ENCODE results near the gene DNAJB14. TPM values are rescaled to one million over a fixed set of nuclear protein-coding genes. Genes with fewer than 3 reads are reported as not detected.

The DNAJB14 gene
- total and polyA plus RNA-seq, 2 experiments from 2014 or later = 25.1 to 52.6 TPM

DNA sequence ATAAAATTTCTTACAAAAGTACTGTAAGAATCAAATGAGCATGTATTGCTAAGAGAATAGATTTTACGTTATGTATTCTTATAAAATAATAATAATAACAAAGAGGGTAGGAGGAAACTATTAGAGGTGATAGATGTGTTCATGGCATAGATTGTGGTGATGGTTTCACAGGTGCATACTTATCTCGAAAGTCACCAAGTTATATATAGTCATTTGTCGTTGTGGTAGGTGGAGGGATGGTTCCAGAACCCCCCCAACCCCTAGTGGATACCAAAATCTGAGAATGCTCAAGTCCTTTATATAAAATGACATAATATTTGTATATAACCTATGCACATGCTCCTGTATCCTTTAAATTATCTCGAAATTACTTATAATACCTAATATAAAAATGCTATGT lies 40.4 kb upstream of the DNAJB14 start:
- Histone ChIP-seq H3K27me3 (no peaks in the 10 kb centered on the region), H3K4me1 (ENCODE audit: insufficient read depth) (no peaks in the 10 kb centered on the region), H3K4me3 (no peak overlapping the region), H3K9me3 (ENCODE audit: low read depth) (no peaks in the 10 kb centered on the region), H3K79me2 (no peaks in the 10 kb centered on the region), H3K4me2 (no peak overlapping the region), H4K20me1 (ENCODE audit: insufficient read depth, poor library complexity, severe bottlenecking) (no peaks in the 10 kb centered on the region), H3K9me2 (replicated peaks; ENCODE audit: insufficient read depth) (no peaks in the 10 kb centered on the region), H3K36me3 (replicated peaks; ENCODE audit: insufficient read depth, low read depth) (no peaks in the 10 kb centered on the region), H3K27ac (no peak overlapping the region), H2AFZ (no peak overlapping the region)
- 89% methylated on average over 4 of the region's 4 CpGs for WGBS (ENCODE audit: low lambda C conversion rate, missing lambda C conversion rate)
- DNase-seq (ENCODE audit: low spot score) = no peak
- no peak for TF ChIP-seq EZH2 (IDR thresholded peaks at IDR 0.05; ENCODE audit: borderline replicate concordance)

DNA sequence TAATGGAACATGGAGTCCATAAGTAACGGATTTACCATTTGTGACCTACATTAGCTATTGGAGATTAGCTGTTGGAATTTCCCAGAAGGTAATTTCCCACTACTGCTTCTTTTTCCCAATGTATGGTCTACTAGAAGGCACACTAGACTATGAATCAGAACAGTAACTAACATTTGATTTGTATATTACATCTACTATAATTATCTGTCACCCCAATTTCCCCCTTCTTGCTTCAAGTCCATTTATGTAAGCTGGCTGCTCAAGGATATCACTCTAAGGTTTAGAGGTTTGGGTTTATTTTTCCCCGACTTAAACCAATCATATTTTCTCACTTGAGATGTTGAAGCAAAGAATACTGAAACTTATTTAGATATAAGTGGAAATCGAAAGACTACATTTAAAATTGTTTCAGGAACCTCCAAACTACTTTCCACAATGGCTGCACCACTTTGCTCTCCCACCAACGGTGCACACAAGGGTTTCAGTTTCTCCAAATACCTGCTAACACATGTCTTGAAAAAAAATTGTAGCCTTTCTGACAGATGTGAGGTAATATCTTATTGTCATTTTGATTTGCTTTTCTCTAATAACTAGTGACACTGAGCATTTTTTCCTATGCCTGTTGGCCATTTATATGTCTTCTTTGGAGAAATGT lies 37.0 kb upstream of the DNAJB14 start:
- WGBS (ENCODE audit: low lambda C conversion rate, missing lambda C conversion rate) = 82% methylated on average over 4 of the region's 4 CpGs
- TF ChIP-seq, protein P1, sequence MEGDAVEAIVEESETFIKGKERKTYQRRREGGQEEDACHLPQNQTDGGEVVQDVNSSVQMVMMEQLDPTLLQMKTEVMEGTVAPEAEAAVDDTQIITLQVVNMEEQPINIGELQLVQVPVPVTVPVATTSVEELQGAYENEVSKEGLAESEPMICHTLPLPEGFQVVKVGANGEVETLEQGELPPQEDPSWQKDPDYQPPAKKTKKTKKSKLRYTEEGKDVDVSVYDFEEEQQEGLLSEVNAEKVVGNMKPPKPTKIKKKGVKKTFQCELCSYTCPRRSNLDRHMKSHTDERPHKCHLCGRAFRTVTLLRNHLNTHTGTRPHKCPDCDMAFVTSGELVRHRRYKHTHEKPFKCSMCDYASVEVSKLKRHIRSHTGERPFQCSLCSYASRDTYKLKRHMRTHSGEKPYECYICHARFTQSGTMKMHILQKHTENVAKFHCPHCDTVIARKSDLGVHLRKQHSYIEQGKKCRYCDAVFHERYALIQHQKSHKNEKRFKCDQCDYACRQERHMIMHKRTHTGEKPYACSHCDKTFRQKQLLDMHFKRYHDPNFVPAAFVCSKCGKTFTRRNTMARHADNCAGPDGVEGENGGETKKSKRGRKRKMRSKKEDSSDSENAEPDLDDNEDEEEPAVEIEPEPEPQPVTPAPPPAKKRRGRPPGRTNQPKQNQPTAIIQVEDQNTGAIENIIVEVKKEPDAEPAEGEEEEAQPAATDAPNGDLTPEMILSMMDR (IDR thresholded peaks at IDR 0.05; ENCODE audit: poor library complexity) = no peak
- no peak for TF ChIP-seq EZH2 (IDR thresholded peaks at IDR 0.05; ENCODE audit: borderline replicate concordance)
- no peaks in the 10 kb centered on the region for H3K4me1 ChIP-seq (ENCODE audit: insufficient read depth)

DNA sequence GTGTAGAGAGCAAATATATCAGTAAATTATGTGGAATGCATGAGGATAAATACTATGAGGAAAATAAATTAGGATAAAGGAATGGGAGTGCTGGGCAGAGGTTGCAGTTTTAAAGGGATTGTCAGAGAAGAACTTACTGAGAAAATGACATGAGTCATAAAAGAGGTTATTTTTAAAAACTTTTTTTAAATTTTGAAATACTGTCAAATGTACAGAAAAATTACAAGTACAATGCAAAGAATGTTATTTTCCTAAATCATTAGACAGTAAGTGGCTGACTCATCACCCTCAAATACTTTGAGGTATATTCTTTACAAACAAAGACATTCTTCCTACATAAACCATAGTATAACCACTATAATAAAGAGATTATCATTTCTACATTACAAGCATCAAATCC lies 33.5 kb upstream of the DNAJB14 start:
- Histone ChIP-seq H3K27ac (no peak overlapping the region), H3K79me2 (no peaks in the 10 kb centered on the region), H3K36me3 (replicated peaks; ENCODE audit: insufficient read depth, low read depth) (no peaks in the 10 kb centered on the region), H4K20me1 (ENCODE audit: insufficient read depth, poor library complexity, severe bottlenecking) (no peaks in the 10 kb centered on the region), H3K4me1 (ENCODE audit: insufficient read depth) (no peaks in the 10 kb centered on the region), H3K4me2 (no peak overlapping the region), H3K4me3 (no peak overlapping the region), H3K9me3 (ENCODE audit: low read depth) (no peaks in the 10 kb centered on the region), H3K9me2 (replicated peaks; ENCODE audit: insufficient read depth) (no peaks in the 10 kb centered on the region), H2AFZ (no peak overlapping the region), H3K27me3 (no peaks in the 10 kb centered on the region)
- DNase-seq (ENCODE audit: low spot score) = no peak
- TF ChIP-seq, protein P1 (IDR thresholded peaks at IDR 0.05; ENCODE audit: poor library complexity) = no peak
- TF ChIP-seq EZH2phosphoT487 (IDR thresholded peaks at IDR 0.05; ENCODE audit: low read depth, severe bottlenecking, unreplicated experiment) (no peak), EZH2 (IDR thresholded peaks at IDR 0.05; ENCODE audit: borderline replicate concordance) (no peak)

More for the DNA sequence above, 37.0 kb upstream of the DNAJB14 start:
- H3K27ac ChIP-seq = no peak overlapping the region
- DNase-seq (ENCODE audit: low spot score) = no peak
- no peaks in the 10 kb centered on the region for H3K9me3 ChIP-seq (ENCODE audit: low read depth)
- H3K79me2 ChIP-seq = no peaks in the 10 kb centered on the region
- H3K36me3 ChIP-seq (replicated peaks; ENCODE audit: insufficient read depth, low read depth) = no peaks in the 10 kb centered on the region
- no peaks in the 10 kb centered on the region for H3K27me3 ChIP-seq
- no peak overlapping the region for H3K4me3 ChIP-seq
- no peaks in the 10 kb centered on the region for H3K9me2 ChIP-seq (replicated peaks; ENCODE audit: insufficient read depth)
- no peaks in the 10 kb centered on the region for H4K20me1 ChIP-seq (ENCODE audit: insufficient read depth, poor library complexity, severe bottlenecking)
- no peak overlapping the region for H3K4me2 ChIP-seq
- no peak overlapping the region for H2AFZ ChIP-seq

DNA sequence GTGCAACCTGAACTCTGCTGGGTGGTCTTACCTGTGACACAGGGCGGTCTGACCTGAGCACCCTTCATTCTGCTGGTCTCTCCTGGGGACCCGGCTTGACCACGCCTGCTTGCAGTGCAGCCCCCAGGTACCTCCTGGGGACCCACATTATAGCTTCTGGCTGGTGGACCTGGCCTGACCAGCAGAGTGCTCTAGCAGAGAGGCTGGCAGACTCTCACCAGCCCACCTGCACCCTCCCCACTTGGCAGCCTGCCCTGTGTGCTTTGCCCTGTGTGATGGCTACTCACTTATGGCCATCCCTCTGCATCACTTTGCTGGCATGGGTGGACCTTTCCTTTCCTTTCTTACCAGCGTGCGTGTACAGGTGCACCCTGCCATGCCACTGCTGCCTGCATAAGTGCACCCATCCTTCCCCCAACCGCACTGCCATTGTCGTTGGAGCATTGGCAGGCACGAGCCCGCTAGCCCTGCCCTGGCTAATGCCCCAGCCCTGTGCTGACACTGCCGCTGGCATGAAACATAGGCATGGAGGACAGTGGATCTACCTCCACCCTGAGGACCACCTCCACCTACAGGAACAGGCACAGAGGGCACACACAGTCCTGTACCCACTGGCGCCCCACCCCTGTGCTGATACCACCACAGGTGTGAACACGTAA lies 25.2 kb upstream of the DNAJB14 start:
- DNase-seq (ENCODE audit: low spot score) = no peak
- no peaks in the 10 kb centered on the region for H3K4me1 ChIP-seq (ENCODE audit: insufficient read depth)
- H3K9me3 ChIP-seq (ENCODE audit: low read depth) = no peaks in the 10 kb centered on the region
- H3K27ac ChIP-seq = no peak overlapping the region
- no peak overlapping the region for H3K4me3 ChIP-seq
- no peaks in the 10 kb centered on the region for H3K9me2 ChIP-seq (replicated peaks; ENCODE audit: insufficient read depth)
- H2AFZ ChIP-seq = no peak overlapping the region
- H3K79me2 ChIP-seq = no peaks in the 10 kb centered on the region
- 95% methylated on average over 12 of the region's 12 CpGs for WGBS (ENCODE audit: low lambda C conversion rate, missing lambda C conversion rate)
- no peak overlapping the region for H3K4me2 ChIP-seq
- no peaks in the 10 kb centered on the region for H4K20me1 ChIP-seq (ENCODE audit: insufficient read depth, poor library complexity, severe bottlenecking)
- TF ChIP-seq EZH2 (IDR thresholded peaks at IDR 0.05; ENCODE audit: borderline replicate concordance) = no peak
- no peak for TF ChIP-seq EZH2phosphoT487 (IDR thresholded peaks at IDR 0.05; ENCODE audit: low read depth, severe bottlenecking, unreplicated experiment)
- TF ChIP-seq, protein P1 (IDR thresholded peaks at IDR 0.05; ENCODE audit: poor library complexity) = no peak
- H3K27me3 ChIP-seq = no peaks in the 10 kb centered on the region
- no peaks in the 10 kb centered on the region for H3K36me3 ChIP-seq (replicated peaks; ENCODE audit: insufficient read depth, low read depth)

All from hepatocyte (in vitro differentiated cells).